ENCODE data around the gene GNG2. TPM values are rescaled to one million over a fixed set of nuclear protein-coding genes. Genes with fewer than 3 reads are reported as not detected.

Gene GNG2
- total and polyA plus RNA-seq, 2 experiments from 2014 or later: 9.9 to 14.8 TPM

- no peak for TF ChIP-seq REST (IDR thresholded peaks at IDR 0.05; ENCODE audit: unreplicated experiment)
Measured at GRCh38 chr14:51999084-51999483, 138.7 kb downstream of the GNG2 start (continued).

GRCh38 chr14:52000019-52000582 lies 139.7 kb downstream of the GNG2 start:
- no peak overlapping the region for H3K4me3 ChIP-seq
- 0 out of 2 replicates have a peak, but pooled peaks cover 10% of the 10 kb centered on the region for H4K20me1 ChIP-seq (replicated peaks; ENCODE audit: insufficient read depth)
- H3K9me2 ChIP-seq (ENCODE audit: insufficient read depth): no peaks in the 10 kb centered on the region
- H3K79me2 ChIP-seq (replicated peaks; ENCODE audit: insufficient read depth): peaks cover 38% of the 10 kb centered on the region
- H3K27ac ChIP-seq (ENCODE audit: low read depth): no peak overlapping the region
- ATAC-seq (no peak), DNase-seq (ENCODE audit: low spot score) (no peak)
- H3K4me1 ChIP-seq (ENCODE audit: insufficient read depth): no peaks in the 10 kb centered on the region
- no peaks in the 10 kb centered on the region for H3F3A ChIP-seq (replicated peaks; ENCODE audit: low read depth)
- Mint-ChIP-seq H3K9me3 (no peaks in the 10 kb centered on the region), H3K4me3 (no peak overlapping the region), H3K27ac (no peak overlapping the region), H3K27me3 (ENCODE audit: insufficient read depth, low read depth, poor library complexity) (peaks cover 4% of the 10 kb centered on the region), H3K4me1 (no peaks in the 10 kb centered on the region), H3K36me3 (ENCODE audit: low read depth) (peaks cover 83% of the 10 kb centered on the region)
- H3K36me3 ChIP-seq (ENCODE audit: insufficient read depth): peaks cover 61% of the 10 kb centered on the region
- H3K27me3 ChIP-seq (ENCODE audit: insufficient read depth): no peaks in the 10 kb centered on the region
- H3K4me2 ChIP-seq: no peak overlapping the region
- no peak overlapping the region for H2AFZ ChIP-seq
- no peak for TF ChIP-seq CTCF (conservative IDR thresholded peaks at IDR 0.05; ENCODE audit: low read depth in 2 of 2)
- no peak for TF ChIP-seq STAT1 (IDR thresholded peaks at IDR 0.05; ENCODE audit: unreplicated experiment)
- TF ChIP-seq ZNF331 (CRISPR knock-in tag; IDR thresholded peaks at IDR 0.05; ENCODE audit: low read depth): no peak
- TF ChIP-seq REST (IDR thresholded peaks at IDR 0.05; ENCODE audit: unreplicated experiment): no peak
- TF ChIP-seq ZNF114 (CRISPR knock-in tag; IDR thresholded peaks at IDR 0.05): no peak
- no peak for TF ChIP-seq ETS1 (IDR thresholded peaks at IDR 0.05)
- TF ChIP-seq POLR2AphosphoS5 (IDR thresholded peaks at IDR 0.05; ENCODE audit: low read depth): no peak
- no peak for TF ChIP-seq EZH2phosphoT487 (IDR thresholded peaks at IDR 0.05; ENCODE audit: unreplicated experiment)
